ENCODE measurements around the gene ATP1A1. TPM values are rescaled to one million over a fixed set of nuclear protein-coding genes. Genes with fewer than 3 reads are reported as not detected.

Gene ATP1A1
- 154 and 181 TPM in 2 replicates for total RNA-seq (2014; rRNA removed)
- percentile 94 among the genes with signal in this experiment for Bru-seq, nascent RNA
- percentile 96 among the genes with signal in this experiment for BruChase-seq, experiment 1, labeled RNA remaining after a 6-hour chase
- BruChase-seq, experiment 2, labeled RNA remaining after a 2-hour chase: percentile 95 among the genes with signal in this experiment
- long read RNA-seq, transcript ATP1A1-201 (23 exons, 3,654 nt): major isoform, 310 of 499 reads
- long read RNA-seq, partial matches to known transcripts: 166 of 499 reads
- long read RNA-seq, other reads (novel, unspliced or antisense): 21 of 499 reads

DNA sequence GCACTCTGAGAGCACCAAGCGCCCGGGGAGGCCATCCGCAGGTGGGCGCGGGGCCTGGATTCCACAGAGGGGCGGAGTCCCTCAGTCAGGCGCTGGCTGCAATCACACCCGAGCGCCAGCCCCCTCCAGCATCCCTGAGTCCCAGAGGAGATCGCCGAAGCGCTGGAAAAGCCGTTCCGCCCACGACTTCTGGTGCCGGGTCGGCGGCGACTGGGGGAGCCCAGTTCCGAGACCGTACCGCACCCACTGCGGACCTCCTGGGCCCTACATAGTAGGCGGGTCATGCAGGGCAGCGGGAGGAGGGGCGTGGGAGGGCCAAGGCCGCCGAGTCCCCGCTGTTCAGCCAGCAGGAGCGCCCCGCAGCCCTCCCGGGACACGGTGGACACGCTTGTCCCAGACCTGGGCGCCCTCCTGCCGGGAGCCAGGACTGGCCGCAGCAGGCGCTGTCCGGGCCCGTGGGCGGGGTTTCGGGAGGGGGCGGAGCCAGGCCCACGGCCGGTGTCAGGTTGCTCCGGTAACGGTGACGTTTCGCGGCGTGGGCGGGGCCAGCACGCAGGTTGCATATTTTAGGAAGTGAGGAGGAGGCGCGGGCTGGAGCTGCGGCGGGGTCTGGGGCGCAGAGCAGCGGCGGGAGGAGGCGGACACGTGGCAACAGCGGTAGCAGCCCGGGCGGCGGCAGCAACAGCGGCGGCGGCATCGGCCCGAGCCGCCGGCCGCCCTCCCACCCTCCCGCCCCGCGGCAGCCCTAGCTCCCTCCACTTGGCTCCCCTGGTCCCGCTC is at the start of gene ATP1A1:
ATP1A1 (plus strand) TSS at position 594 of the 780 bp plus-strand sequence. CDS start 268 bp downstream, outside the sequence.
- Histone ChIP-seq H3K4me3 (ENCODE audit: low read length) (peak within 1 kb of the TSS; percentile 78), H3K9me2 (replicated peaks; ENCODE audit: low read length) (no peaks in the 10 kb centered on the region), H3F3A (ENCODE audit: low read length, unreplicated experiment) (peaks cover 18% of the 10 kb centered on the region), H3K27me3 (ENCODE audit: low read length) (no peaks in the 10 kb centered on the region), H3K79me2 (ENCODE audit: low read length) (peaks cover 46% of the 10 kb centered on the region), H3K4me2 (ENCODE audit: low read length) (peak within 1 kb of the TSS; percentile 98), H3K9me3 (ENCODE audit: low read length) (no peaks in the 10 kb centered on the region), H3K4me1 (ENCODE audit: insufficient read depth, low read length) (peaks cover 42% of the 10 kb centered on the region), H4K20me1 (ENCODE audit: low read length) (peaks cover 24% of the 10 kb centered on the region), H3K36me3 (ENCODE audit: low read depth, low read length) (no peaks in the 10 kb centered on the region), H3K27ac (ENCODE audit: low read length) (peak within 1 kb of the TSS; percentile 35), H3K9ac (ENCODE audit: low read length) (peak within 1 kb of the TSS; percentile 86), H2AFZ (ENCODE audit: low read length) (peak within 1 kb of the TSS; percentile 96)
- CTCF ChIA-PET: no interaction called here
- POLR2A ChIA-PET (ENCODE audit: unreplicated experiment): interaction anchor here (0.6 to 0.8 kb wide), 3 partner anchors 36 to 234 kb away, joined by 4 to 5 read pairs (median 4); no protein-coding TSS in a partner anchor
- peak; percentile 69 for ATAC-seq
- BruUV-seq (replicated peaks): no TSS peak
- peak; percentile 95 for DNase-seq
- intact Hi-C loops (cut with micrococcal nuclease): no loop called here
- no peak for TF ChIP-seq EZH2 (IDR thresholded peaks at IDR 0.05; ENCODE audit: low read length, unreplicated experiment)
- TF ChIP-seq, protein P1, sequence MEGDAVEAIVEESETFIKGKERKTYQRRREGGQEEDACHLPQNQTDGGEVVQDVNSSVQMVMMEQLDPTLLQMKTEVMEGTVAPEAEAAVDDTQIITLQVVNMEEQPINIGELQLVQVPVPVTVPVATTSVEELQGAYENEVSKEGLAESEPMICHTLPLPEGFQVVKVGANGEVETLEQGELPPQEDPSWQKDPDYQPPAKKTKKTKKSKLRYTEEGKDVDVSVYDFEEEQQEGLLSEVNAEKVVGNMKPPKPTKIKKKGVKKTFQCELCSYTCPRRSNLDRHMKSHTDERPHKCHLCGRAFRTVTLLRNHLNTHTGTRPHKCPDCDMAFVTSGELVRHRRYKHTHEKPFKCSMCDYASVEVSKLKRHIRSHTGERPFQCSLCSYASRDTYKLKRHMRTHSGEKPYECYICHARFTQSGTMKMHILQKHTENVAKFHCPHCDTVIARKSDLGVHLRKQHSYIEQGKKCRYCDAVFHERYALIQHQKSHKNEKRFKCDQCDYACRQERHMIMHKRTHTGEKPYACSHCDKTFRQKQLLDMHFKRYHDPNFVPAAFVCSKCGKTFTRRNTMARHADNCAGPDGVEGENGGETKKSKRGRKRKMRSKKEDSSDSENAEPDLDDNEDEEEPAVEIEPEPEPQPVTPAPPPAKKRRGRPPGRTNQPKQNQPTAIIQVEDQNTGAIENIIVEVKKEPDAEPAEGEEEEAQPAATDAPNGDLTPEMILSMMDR (conservative IDR thresholded peaks at IDR 0.05; ENCODE audit: low read depth, low read length): no peak

DNA sequence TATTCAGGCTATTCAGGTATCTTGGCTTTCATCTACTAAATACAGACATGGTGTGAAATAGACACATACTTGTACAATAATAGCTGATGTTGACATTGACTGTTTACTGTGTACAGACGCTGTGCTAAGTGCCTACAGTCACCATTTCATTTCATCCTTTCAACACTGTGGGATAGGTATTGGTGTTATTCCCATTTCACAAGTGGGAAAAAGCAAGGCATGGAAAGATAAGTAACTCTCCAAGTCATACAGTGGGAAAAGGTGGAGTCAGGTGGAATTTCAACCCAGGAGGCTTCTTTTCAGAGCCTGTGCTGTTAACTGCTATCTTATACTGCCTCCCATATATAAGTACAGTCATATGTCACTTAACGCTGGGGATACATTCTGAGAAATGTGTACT is 49.6 kb upstream of the ATP1A1 start:
- TF ChIP-seq EZH2 (IDR thresholded peaks at IDR 0.05; ENCODE audit: low read length, unreplicated experiment) (no peak), EZH2phosphoT487 (IDR thresholded peaks at IDR 0.05; ENCODE audit: borderline replicate concordance, low read length) (no peak)
- TF ChIP-seq, protein P1 (conservative IDR thresholded peaks at IDR 0.05; ENCODE audit: low read depth, low read length): no peak
- no peak overlapping the region for H3K4me3 ChIP-seq (ENCODE audit: low read length)
- H3K27me3 ChIP-seq (ENCODE audit: low read length): no peaks in the 10 kb centered on the region
- POLR2A ChIA-PET (ENCODE audit: unreplicated experiment): no interaction called here
- no peaks in the 10 kb centered on the region for H3F3A ChIP-seq (ENCODE audit: low read length, unreplicated experiment)
- no peaks in the 10 kb centered on the region for H3K36me3 ChIP-seq (ENCODE audit: low read depth, low read length)
- no peak overlapping the region for H2AFZ ChIP-seq (ENCODE audit: low read length)
- CTCF ChIA-PET: no interaction called here
- H3K79me2 ChIP-seq (ENCODE audit: low read length): no peaks in the 10 kb centered on the region
- intact Hi-C loops (cut with micrococcal nuclease): no loop called here
- DNase-seq (no peak), ATAC-seq (no peak)
- H3K27ac ChIP-seq (ENCODE audit: low read length): no peak overlapping the region
- H3K4me2 ChIP-seq (ENCODE audit: low read length): no peak overlapping the region
- no peaks in the 10 kb centered on the region for H3K4me1 ChIP-seq (ENCODE audit: insufficient read depth, low read length)
- no peaks in the 10 kb centered on the region for H4K20me1 ChIP-seq (ENCODE audit: low read length)
- no peak overlapping the region for H3K9ac ChIP-seq (ENCODE audit: low read length)
- H3K9me3 ChIP-seq (ENCODE audit: low read length): no peaks in the 10 kb centered on the region
- no peaks in the 10 kb centered on the region; the same call in 1 of the 2 replicates for H3K9me2 ChIP-seq (replicated peaks; ENCODE audit: low read length)
- BruUV-seq (replicated peaks): no TSS peak

Measured in PC-3 (cell line).